Retinal pigment epithelial cell (primary cell): Measurements from ENCODE around the gene NSMF.

ENCODE experiments used
- DNase-seq: peaks from one replicate; pipeline ENCODE4 v3.0.0-alpha.2; 2010; ENCODE audit warnings: low read depth
- H3K4me3 ChIP-seq: 2 replicates; pipeline ENCODE4 v1.5.1; 2011; ENCODE audit warnings: mild to moderate bottlenecking, low read length, control low read depth, moderate library complexity
- CTCF ChIP-seq: conservative IDR thresholded peaks from 2 replicates; pipeline ENCODE4 v1.5.1; 2011; ENCODE audit warnings: low read depth, low read length, control low read depth, inconsistent platforms

NSMF gene

GRCh38 chr9:137406876-137407589 is 52.1 kb downstream of the NSMF start:
- H3K4me3 ChIP-seq = peak overlapping the region; percentile 28
- peak; percentile 65 for TF ChIP-seq CTCF
- DNase-seq = no peak

GRCh38 chr9:137406085-137406760 is 52.9 kb downstream of the NSMF start:
- no peak for DNase-seq
- no peak for TF ChIP-seq CTCF
- no peak overlapping the region for H3K4me3 ChIP-seq

- no peak for DNase-seq
- H3K4me3 ChIP-seq = no peak overlapping the region
- TF ChIP-seq CTCF = no peak
These were observed 53.5 kb downstream of the NSMF start for GRCh38 chr9:137405677-137406081.

- DNase-seq = no peak
- no peak for TF ChIP-seq CTCF
These were observed 54.1 kb downstream of the NSMF start for GRCh38 chr9:137404961-137405567.

GRCh38 chr9:137403269-137403668 is 55.9 kb downstream of the NSMF start:
- no peak overlapping the region for H3K4me3 ChIP-seq
- TF ChIP-seq CTCF = no peak

More at GRCh38 chr9:137404961-137405567, 54.1 kb downstream of the NSMF start:
- no peak overlapping the region for H3K4me3 ChIP-seq

GRCh38 chr9:137402746-137403145 is 56.4 kb downstream of the NSMF start:
- no peak for DNase-seq
- no peak for TF ChIP-seq CTCF
- H3K4me3 ChIP-seq = no peak overlapping the region

More at GRCh38 chr9:137403269-137403668, 55.9 kb downstream of the NSMF start:
- DNase-seq = no peak
